Non-pigmented ciliary epithelial cell (primary cell): Measurements from ENCODE around the gene GRIN3A.
"Not testable (repeated sequence)": the region's sequence is repeated elsewhere in the genome, so short reads cannot be mapped to it uniquely, and the experiment has no call there.

Source experiments
- DNase-seq: peaks from one replicate; pipeline ENCODE4 v3.0.0-alpha.2; 2010; ENCODE audit warnings: low read depth

GRIN3A gene

GRCh38 chr9:101578378-101578777 lies 160.1 kb downstream of the GRIN3A start:
- no peak for DNase-seq

GRCh38 chr9:101574731-101575333 lies 163.6 kb downstream of the GRIN3A start:
- no peak for DNase-seq

- DNase-seq, result no peak
Measured at GRCh38 chr9:101572316-101572715, 166.1 kb downstream of the GRIN3A start.

- no peak for DNase-seq
Measured at GRCh38 chr9:101571114-101571513, 167.3 kb downstream of the GRIN3A start.

- DNase-seq, result no peak
Measured at GRCh38 chr9:101569741-101570501, 168.5 kb downstream of the GRIN3A start.

- no peak for DNase-seq
Measured at GRCh38 chr9:101567725-101568350, 170.6 kb downstream of the GRIN3A start.

GRCh38 chr9:101566904-101567724 lies 171.3 kb downstream of the GRIN3A start:
- peak; percentile 19 for DNase-seq

GRCh38 chr9:101564252-101564651 lies 174.2 kb downstream of the GRIN3A start:
- DNase-seq, result no peak

- DNase-seq, result no peak
Measured at GRCh38 chr9:101562966-101563365, 175.5 kb downstream of the GRIN3A start.

- DNase-seq, result no peak
Measured at GRCh38 chr9:101561740-101562139, 176.7 kb downstream of the GRIN3A start.

GRCh38 chr9:101549472-101550098 lies 188.9 kb downstream of the GRIN3A start:
- DNase-seq, result not testable (repeated sequence)

GRCh38 chr9:101543098-101543735 lies 195.2 kb downstream of the GRIN3A start:
- DNase-seq, result no peak

- no peak for DNase-seq
Measured at GRCh38 chr9:101540069-101540468, 198.4 kb downstream of the GRIN3A start.

- DNase-seq, result no peak
Measured at GRCh38 chr9:101536938-101537337, 201.5 kb downstream of the GRIN3A start.

- DNase-seq, result no peak
Measured at GRCh38 chr9:101536351-101536750, 202.1 kb downstream of the GRIN3A start.

- DNase-seq, result peak; percentile 91
Measured at GRCh38 chr9:101533334-101534204, 204.9 kb downstream of the GRIN3A start, which contains the start of gene RNF20. Gene RNF20 (plus strand): TSS chr9:101533853. CDS start chr9:101535424, 1,571 bp downstream.

- no peak for DNase-seq
Measured at GRCh38 chr9:101530076-101530711, 208.3 kb downstream of the GRIN3A start.

- DNase-seq, result no peak
Measured at GRCh38 chr9:101528015-101528414, 210.4 kb downstream of the GRIN3A start.

GRCh38 chr9:101527066-101527465 lies 211.4 kb downstream of the GRIN3A start:
- peak; percentile 44 for DNase-seq

GRCh38 chr9:101524371-101524770 lies 214.1 kb downstream of the GRIN3A start:
- no peak for DNase-seq
